Ectodermal cell (in vitro differentiated cells): ENCODE results near the gene MDN1.
"Not testable (repeated sequence)": the region's sequence is repeated elsewhere in the genome, so short reads cannot be mapped to it uniquely, and the experiment has no call there.

Experiments
- H3K27ac ChIP-seq: 2 replicates; pipeline ENCODE4 v1.7.0; 2013; ENCODE audit warnings: mild to moderate bottlenecking, low read depth, low read length; ENCODE audit not compliant: insufficient read depth, poor library complexity, severe bottlenecking
- H3K27me3 ChIP-seq: 2 replicates; pipeline ENCODE4 v1.7.0; 2013; ENCODE audit warnings: mild to moderate bottlenecking, low read length; ENCODE audit not compliant: insufficient read depth, control insufficient read depth, poor library complexity, severe bottlenecking
- H3K36me3 ChIP-seq: one replicate; pipeline ENCODE4 v1.7.0; 2013; ENCODE audit warnings: low read length; ENCODE audit not compliant: control insufficient read depth, insufficient read depth
- H3K4me1 ChIP-seq: one replicate; pipeline ENCODE4 v1.7.0; 2013; ENCODE audit warnings: low read length; ENCODE audit not compliant: control insufficient read depth, insufficient read depth
- H3K4me3 ChIP-seq: 2 replicates; pipeline ENCODE4 v1.7.0; 2013; ENCODE audit warnings: low read depth, low read length, control low read depth; ENCODE audit not compliant: insufficient read depth
- H3K9me3 ChIP-seq: 2 replicates; pipeline ENCODE4 v1.7.0; 2013; ENCODE audit warnings: mild to moderate bottlenecking, low read length, moderate library complexity; ENCODE audit not compliant: control insufficient read depth
- WGBS, 2 experiments: methylation state at CpG; one replicate each; pipeline ENCODE4 v1.1.7; 2013; ENCODE audit warnings: missing lambda C conversion rate in 2 of 2; 5-methylcytosine and 5-hydroxymethylcytosine counted together

The MDN1 gene

GRCh38 chr6:89840538-89840937 is 20.9 kb upstream of the MDN1 start:
- no peaks in the 10 kb centered on the region for H3K36me3 ChIP-seq
- peaks cover 5% of the 10 kb centered on the region for H3K4me1 ChIP-seq
- no peak overlapping the region for H3K27ac ChIP-seq
- 91 to 93% methylated on average over 3 of the region's 3 CpGs for WGBS, 2 experiments
- no peaks in the 10 kb centered on the region for H3K27me3 ChIP-seq
- H3K4me3 ChIP-seq: no peak overlapping the region
- H3K9me3 ChIP-seq: no peaks in the 10 kb centered on the region

GRCh38 chr6:89836639-89837222 is 17.1 kb upstream of the MDN1 start:
- WGBS, 2 experiments: 94 to 95% methylated on average over 8 of the region's 8 CpGs
- H3K36me3 ChIP-seq: peaks cover 3% of the 10 kb centered on the region

GRCh38 chr6:89834884-89835792 is 15.5 kb upstream of the MDN1 start:
- Histone ChIP-seq H3K4me1 (peaks cover under 1% of the 10 kb centered on the region), H3K9me3 (no peaks in the 10 kb centered on the region), H3K27me3 (no peaks in the 10 kb centered on the region), H3K36me3 (peaks cover 3% of the 10 kb centered on the region), H3K4me3 (no peak overlapping the region), H3K27ac (no peak overlapping the region)
- 94 to 95% methylated on average over 12 of the region's 12 CpGs for WGBS, 2 experiments

More at GRCh38 chr6:89836639-89837222, 17.1 kb upstream of the MDN1 start:
- Histone ChIP-seq H3K4me3 (no peak overlapping the region), H3K9me3 (no peaks in the 10 kb centered on the region), H3K4me1 (peaks cover 5% of the 10 kb centered on the region), H3K27me3 (no peaks in the 10 kb centered on the region), H3K27ac (no peak overlapping the region)

- 4 to 7% methylated on average over 8 to 15 of the region's 15 CpGs for WGBS, 2 experiments
- H3K4me1 ChIP-seq: no peaks in the 10 kb centered on the region
- H3K36me3 ChIP-seq: peaks cover 3% of the 10 kb centered on the region
- peak overlapping the region; percentile 22 for H3K27ac ChIP-seq
- no peaks in the 10 kb centered on the region for H3K9me3 ChIP-seq
- no peaks in the 10 kb centered on the region for H3K27me3 ChIP-seq
- H3K4me3 ChIP-seq: peak overlapping the region; percentile 76
These were observed 10.7 kb upstream of the MDN1 start for GRCh38 chr6:89830170-89830809.

- whole genome bisulfite sequencing, 2 experiments: 0% methylated on average over 41 of the region's 41 CpGs
- no peaks in the 10 kb centered on the region for H3K4me1 ChIP-seq
- peak within 1 kb of the TSS; percentile 76 for H3K4me3 ChIP-seq
- H3K27me3 ChIP-seq: no peaks in the 10 kb centered on the region
- peak within 1 kb of the TSS; percentile 36 for H3K27ac ChIP-seq
- no peaks in the 10 kb centered on the region for H3K9me3 ChIP-seq
- peaks cover 3% of the 10 kb centered on the region for H3K36me3 ChIP-seq
These were observed 10.0 kb upstream of the MDN1 start, which contains the start of gene CASP8AP2 for GRCh38 chr6:89829472-89830169. Gene CASP8AP2, plus strand, starts transcription at chr6:89829880.

- Histone ChIP-seq H3K27me3 (no peaks in the 10 kb centered on the region), H3K9me3 (no peaks in the 10 kb centered on the region), H3K4me3 (peak overlapping the region; percentile 76), H3K4me1 (no peaks in the 10 kb centered on the region), H3K27ac (peak overlapping the region; percentile 36), H3K36me3 (peaks cover 3% of the 10 kb centered on the region)
- WGBS, 2 experiments: 44 to 45% methylated on average over 18 of the region's 18 CpGs
These were observed 9.4 kb upstream of the MDN1 start for GRCh38 chr6:89828988-89829471.

- 90 to 91% methylated on average over 12 to 13 of the region's 13 CpGs for WGBS, 2 experiments
- not testable (repeated sequence) for H3K9me3 ChIP-seq, H3K27ac ChIP-seq, H3K4me1 ChIP-seq, H3K27me3 ChIP-seq, H3K36me3 ChIP-seq
- H3K4me3 ChIP-seq: peak overlapping the region; percentile 76
These were observed 8.9 kb upstream of the MDN1 start for GRCh38 chr6:89828475-89828987.

- Histone ChIP-seq H3K27ac (no peak overlapping the region), H3K4me1 (no peaks in the 10 kb centered on the region), H3K36me3 (no peaks in the 10 kb centered on the region), H3K4me3 (no peak overlapping the region), H3K27me3 (no peaks in the 10 kb centered on the region), H3K9me3 (no peaks in the 10 kb centered on the region)
- 89 to 91% methylated on average over 6 of the region's 6 CpGs for WGBS, 2 experiments
These were observed 6.5 kb upstream of the MDN1 start for GRCh38 chr6:89826029-89826528.

- 0 to 1% methylated on average over 14 of the region's 14 CpGs for WGBS, 2 experiments
- Histone ChIP-seq H3K27me3 (no peaks in the 10 kb centered on the region), H3K4me1 (peaks cover 8% of the 10 kb centered on the region), H3K36me3 (no peaks in the 10 kb centered on the region), H3K27ac (peak overlapping the region; percentile 87), H3K9me3 (no peaks in the 10 kb centered on the region), H3K4me3 (peak overlapping the region; percentile 92)
These were observed 638 bp downstream of the MDN1 start for GRCh38 chr6:89818977-89819335.
